ENCODE data around the gene LRRTM3. TPM values are rescaled to one million over a fixed set of nuclear protein-coding genes. Genes with fewer than 3 reads are reported as not detected.

The LRRTM3 gene
- total RNA-seq, 1 experiment from 2014 or later, result 0.96 TPM

DNA sequence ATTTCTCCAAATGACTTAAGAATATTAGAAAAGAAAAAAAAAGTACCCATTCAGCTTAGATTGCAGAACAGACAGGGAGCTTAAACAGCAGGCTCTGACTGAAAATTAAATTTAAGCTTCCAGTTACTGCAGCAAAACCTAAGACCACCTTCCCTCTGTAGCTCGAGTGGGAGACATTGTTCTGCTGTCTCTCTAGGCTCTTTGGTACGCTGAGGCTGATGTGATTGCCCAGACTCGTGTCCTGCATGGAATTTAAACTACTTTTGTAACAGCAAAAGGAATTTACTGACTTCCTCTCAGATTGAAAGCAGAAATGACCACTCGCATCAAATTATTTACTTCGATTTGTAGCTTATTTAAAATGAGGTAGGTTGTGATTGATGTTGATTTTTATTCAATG, 124.6 kb downstream of the LRRTM3 start:
- no peak overlapping the region for H3K4me3 Mint-ChIP-seq
- peaks cover 0 to 4% (median 0%) of the 10 kb centered on the region in 3 experiments; a peak in 1 of 7 replicates for H3K36me3 Mint-ChIP-seq (ENCODE audit: insufficient read depth in 1 of 3, low read depth in 3 of 3)
- Histone ChIP-seq H2BK20ac (ENCODE audit: low read depth, low read length, poor library complexity, severe bottlenecking) (no peak overlapping the region), H3K18ac (ENCODE audit: insufficient read length, low read depth, low read length) (no peak overlapping the region), H2BK12ac (ENCODE audit: insufficient read length, low read depth, low read length) (no peak overlapping the region), H4K8ac (replicated peaks; ENCODE audit: insufficient read length, low read depth, low read length) (no peak overlapping the region), H3K9ac (ENCODE audit: extremely low read depth, insufficient read length, low read length) (no peak overlapping the region), H3K4ac (ENCODE audit: low read depth, low read length) (no peak overlapping the region), H3K56ac (ENCODE audit: insufficient read length, low read depth, low read length) (no peak overlapping the region), H2BK5ac (ENCODE audit: insufficient read length, low read length) (no peak overlapping the region), H3K79me2 (ENCODE audit: insufficient read depth, low read length) (no peaks in the 10 kb centered on the region), H3K79me1 (ENCODE audit: insufficient read depth, low read depth, low read length, poor library complexity, severe bottlenecking) (no peaks in the 10 kb centered on the region), H3K23me2 (ENCODE audit: insufficient read length, low read depth, low read length, poor library complexity, severe bottlenecking) (no peaks in the 10 kb centered on the region), H3K27ac (ENCODE audit: insufficient read length, low read depth, low read length) (no peak overlapping the region), H4K5ac (ENCODE audit: insufficient read length, low read depth, low read length) (no peak overlapping the region), H2AFZ (ENCODE audit: low read length) (no peak overlapping the region), H4K20me1 (ENCODE audit: control insufficient read depth, insufficient read depth, insufficient read length) (no peaks in the 10 kb centered on the region), H3K9me3 (ENCODE audit: control insufficient read depth, low read depth, low read length) (no peaks in the 10 kb centered on the region), H3T11ph (ENCODE audit: low read length) (no peak overlapping the region), H3K4me2 (ENCODE audit: insufficient read depth, insufficient read length, low read length) (no peak overlapping the region), H3K27me3 (ENCODE audit: insufficient read depth, low read length) (no peaks in the 10 kb centered on the region), H2BK120ac (ENCODE audit: low read depth, low read length, poor library complexity, severe bottlenecking) (no peak overlapping the region), H4K91ac (ENCODE audit: insufficient read length, low read depth, low read length) (no peak overlapping the region), H3K23ac (ENCODE audit: insufficient read length, low read depth, low read length) (no peak overlapping the region), H3K4me1 (ENCODE audit: insufficient read depth, low read length) (no peaks in the 10 kb centered on the region), H3K14ac (ENCODE audit: insufficient read depth, low read length) (no peak overlapping the region), H2AK5ac (ENCODE audit: insufficient read length, low read length) (no peak overlapping the region), H2BK15ac (ENCODE audit: low read depth, low read length) (no peak overlapping the region)
- peaks cover 0 to 6% of the 10 kb centered on the region in 2 experiments; a peak in 3 of 4 replicates for H3K4me1 Mint-ChIP-seq
- TF ChIP-seq, protein P1, sequence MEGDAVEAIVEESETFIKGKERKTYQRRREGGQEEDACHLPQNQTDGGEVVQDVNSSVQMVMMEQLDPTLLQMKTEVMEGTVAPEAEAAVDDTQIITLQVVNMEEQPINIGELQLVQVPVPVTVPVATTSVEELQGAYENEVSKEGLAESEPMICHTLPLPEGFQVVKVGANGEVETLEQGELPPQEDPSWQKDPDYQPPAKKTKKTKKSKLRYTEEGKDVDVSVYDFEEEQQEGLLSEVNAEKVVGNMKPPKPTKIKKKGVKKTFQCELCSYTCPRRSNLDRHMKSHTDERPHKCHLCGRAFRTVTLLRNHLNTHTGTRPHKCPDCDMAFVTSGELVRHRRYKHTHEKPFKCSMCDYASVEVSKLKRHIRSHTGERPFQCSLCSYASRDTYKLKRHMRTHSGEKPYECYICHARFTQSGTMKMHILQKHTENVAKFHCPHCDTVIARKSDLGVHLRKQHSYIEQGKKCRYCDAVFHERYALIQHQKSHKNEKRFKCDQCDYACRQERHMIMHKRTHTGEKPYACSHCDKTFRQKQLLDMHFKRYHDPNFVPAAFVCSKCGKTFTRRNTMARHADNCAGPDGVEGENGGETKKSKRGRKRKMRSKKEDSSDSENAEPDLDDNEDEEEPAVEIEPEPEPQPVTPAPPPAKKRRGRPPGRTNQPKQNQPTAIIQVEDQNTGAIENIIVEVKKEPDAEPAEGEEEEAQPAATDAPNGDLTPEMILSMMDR (conservative IDR thresholded peaks at IDR 0.05), result no peak
- no peaks in the 10 kb centered on the region for H3K27me3 Mint-ChIP-seq (ENCODE audit: low read depth)
- no CpG with 5 or more reads among the region's 5 CpGs for WGBS (ENCODE audit: extremely low coverage, insufficient read length, low lambda C conversion rate)
- no peaks in the 10 kb centered on the region for H3K9me3 Mint-ChIP-seq
- no peak overlapping the region for H3K27ac Mint-ChIP-seq
- DNase-seq, result no peak
